HEK293T (cell line): Measurements from ENCODE around the gene TTC7B.

ENCODE experiments used
- CTCF ChIA-PET: fragments of 350-600 bp; formaldehyde crosslinking; extraction: SDS; loops from one replicate; lab custom pipeline; 2021; ENCODE audit warnings: antibody characterized with exemption, inconsistent platforms; lab: Yijun Ruan, JAX
- POLR2A ChIA-PET: fragments of 350-600 bp; formaldehyde crosslinking; extraction: SDS; loops from one replicate; lab custom pipeline; 2020; ENCODE audit warnings: antibody characterized with exemption, inconsistent platforms; lab: Yijun Ruan, JAX
- DNase-seq: peaks from one replicate; pipeline ENCODE4 v3.0.0; 2012; ENCODE audit warnings: mixed read lengths; ENCODE audit errors: extremely low spot score
- ARNT ChIP-seq: fragments of 450-650 bp; IDR thresholded peaks from 2 replicates; pipeline ENCODE4 v1.6.1; 2017; ENCODE audit warnings: mild to moderate bottlenecking
- BHLHE40 ChIP-seq: fragments of 450-650 bp; IDR thresholded peaks from 2 replicates; pipeline ENCODE4 v1.6.1; 2016; ENCODE audit warnings: mild to moderate bottlenecking, moderate library complexity, borderline replicate concordance
- CTBP1 ChIP-seq: fragments of 450-650 bp; IDR thresholded peaks from 2 replicates; pipeline ENCODE4 v1.6.1; 2016; ENCODE audit warnings: borderline replicate concordance
- ELF4 ChIP-seq: fragments of 450-650 bp; IDR thresholded peaks from 2 replicates; pipeline ENCODE4 v1.6.1; 2017; ENCODE audit warnings: antibody characterized with exemption
- FOXA1 ChIP-seq: fragments of 450-650 bp; IDR thresholded peaks from 2 replicates; pipeline ENCODE4 v1.6.1; 2016; ENCODE audit warnings: mild to moderate bottlenecking
- FOXK2 ChIP-seq: fragments of 450-650 bp; IDR thresholded peaks from 2 replicates; pipeline ENCODE4 v1.6.1; 2016; ENCODE audit warnings: mild to moderate bottlenecking
- FOXM1 ChIP-seq: fragments of 450-650 bp; IDR thresholded peaks from 2 replicates; pipeline ENCODE4 v1.6.1; 2017; ENCODE audit warnings: mild to moderate bottlenecking, borderline replicate concordance
- HDGF ChIP-seq: fragments of 450-650 bp; IDR thresholded peaks from 2 replicates; pipeline ENCODE4 v1.6.1; 2017; ENCODE audit warnings: antibody characterized with exemption, borderline replicate concordance
- L3MBTL2 ChIP-seq: fragments of 450-650 bp; conservative IDR thresholded peaks from 2 replicates; pipeline ENCODE4 v1.6.1; 2016; ENCODE audit warnings: mild to moderate bottlenecking
- LEF1 ChIP-seq: fragments of 450-650 bp; IDR thresholded peaks from 2 replicates; pipeline ENCODE4 v1.6.1; 2017; ENCODE audit warnings: mild to moderate bottlenecking, borderline replicate concordance
- NFRKB ChIP-seq: fragments of 450-650 bp; IDR thresholded peaks from 2 replicates; pipeline ENCODE4 v1.6.1; 2016; ENCODE audit warnings: mild to moderate bottlenecking, moderate library complexity
- PKNOX1 ChIP-seq: fragments of 450-650 bp; IDR thresholded peaks from 2 replicates; pipeline ENCODE4 v1.6.1; 2016
- SP1 ChIP-seq: fragments of 450-650 bp; IDR thresholded peaks from 2 replicates; pipeline ENCODE4 v1.6.1; 2017
- SUZ12 ChIP-seq: fragments of 450-650 bp; IDR thresholded peaks from 2 replicates; pipeline ENCODE4 v1.6.1; 2016; ENCODE audit warnings: mild to moderate bottlenecking
- TARDBP ChIP-seq: fragments of 450-650 bp; IDR thresholded peaks from 2 replicates; pipeline ENCODE4 v1.6.1; 2016
- ZNF384 ChIP-seq: fragments of 450-650 bp; IDR thresholded peaks from 2 replicates; pipeline ENCODE4 v1.6.1; 2016

TTC7B gene

DNA sequence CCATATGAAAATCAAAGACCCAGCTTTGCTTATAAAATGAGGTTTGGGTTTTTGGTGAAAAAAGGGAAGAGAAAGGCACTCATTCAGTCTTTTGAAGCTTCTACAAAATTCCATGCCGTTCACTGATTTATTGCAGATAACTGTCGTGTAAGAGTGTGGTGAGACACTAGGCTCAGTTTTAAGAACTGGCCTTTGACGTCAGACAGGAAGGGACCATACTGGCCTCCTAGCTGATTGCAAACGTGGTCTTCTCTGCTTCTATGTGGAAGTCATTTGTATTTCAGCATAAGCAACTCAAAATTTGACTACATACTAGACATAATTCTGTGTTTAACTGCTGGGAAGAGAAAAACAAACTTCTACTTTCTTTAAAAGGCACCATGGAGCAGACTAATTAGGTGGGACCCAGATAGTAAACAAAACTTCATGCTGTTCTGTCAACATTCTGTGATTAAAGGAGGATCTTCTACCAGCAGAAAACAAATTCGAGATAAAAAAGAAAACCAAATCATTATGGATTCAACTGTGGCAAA is 168.7 kb downstream of the TTC7B start:
- no peak for DNase-seq
- TF ChIP-seq BHLHE40 (no peak), TARDBP (no peak), ELF4 (no peak), L3MBTL2 (no peak), ARNT (no peak), NFRKB (no peak), SUZ12 (no peak), FOXA1 (no peak), ZNF384 (no peak), CTBP1 (no peak)
- ChIA-PET CTCF (no interaction called here), POLR2A (no interaction called here)

GRCh38 chr14:90645842-90646443 is 170.3 kb downstream of the TTC7B start:
- ChIA-PET CTCF (no interaction called here), POLR2A (no interaction called here)
- TF ChIP-seq SUZ12 = no peak
- TF ChIP-seq ZNF384 = no peak
- no peak for TF ChIP-seq CTBP1
- no peak for TF ChIP-seq PKNOX1
- no peak for TF ChIP-seq BHLHE40
- TF ChIP-seq LEF1 = no peak
- no peak for TF ChIP-seq ARNT
- TF ChIP-seq SP1 = no peak
- no peak for TF ChIP-seq ELF4
- no peak for TF ChIP-seq FOXM1
- no peak for TF ChIP-seq HDGF
- no peak for DNase-seq

DNA sequence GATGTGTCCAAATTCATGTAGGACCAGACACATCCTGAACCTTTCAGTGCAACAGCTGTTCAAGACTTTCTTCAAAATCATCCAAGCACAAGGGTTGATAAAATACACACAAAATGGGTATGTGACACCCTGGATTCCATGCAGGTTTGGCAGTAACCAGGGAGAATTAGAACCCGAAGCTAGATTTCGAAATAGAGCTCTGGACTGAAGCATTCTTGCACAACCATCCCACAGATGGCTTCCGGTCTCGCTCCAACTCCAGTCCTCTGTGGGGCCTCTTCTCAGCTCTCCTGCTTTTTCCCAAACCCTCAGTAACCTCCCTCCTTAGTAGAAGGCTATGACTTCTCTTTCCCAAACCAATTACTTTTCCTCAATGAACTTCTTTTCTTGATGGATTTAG is 171.3 kb downstream of the TTC7B start:
- DNase-seq = no peak
- TF ChIP-seq ZNF384 = no peak
- TF ChIP-seq L3MBTL2 = no peak
- POLR2A ChIA-PET = no interaction called here
- CTCF ChIA-PET = no interaction called here

DNA sequence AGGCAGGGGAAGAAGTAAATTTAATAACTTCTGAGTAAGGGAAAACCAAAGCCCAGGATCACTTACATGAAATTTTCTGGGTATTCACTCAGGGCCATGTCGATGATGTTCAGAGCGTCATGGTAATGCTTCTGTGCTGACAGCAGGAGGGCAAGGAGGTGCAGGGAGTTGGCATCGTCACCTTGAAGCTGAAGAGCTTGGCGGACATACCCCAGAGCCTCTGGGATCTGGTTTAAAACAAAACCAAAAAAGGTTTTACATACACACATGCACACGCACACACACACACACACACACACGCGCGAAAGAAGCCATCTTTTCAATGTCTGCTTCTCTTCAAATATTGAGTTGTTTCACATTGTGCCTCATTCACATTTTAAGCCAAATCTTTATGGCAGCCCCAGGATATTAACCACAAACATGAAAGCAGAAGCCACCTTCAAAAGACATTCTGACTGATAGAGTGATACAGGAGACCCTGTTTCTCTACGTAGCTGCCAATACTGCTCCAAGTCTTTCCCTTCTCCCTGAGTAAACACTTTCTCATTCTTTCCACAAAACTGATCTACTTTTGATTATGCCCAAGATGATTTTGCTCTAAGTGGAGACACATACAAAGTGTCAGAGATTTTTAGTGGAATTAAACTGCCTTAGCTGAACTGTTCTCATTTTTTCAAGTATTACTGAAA is 172.1 kb downstream of the TTC7B start:
- POLR2A ChIA-PET = no interaction called here
- DNase-seq = no peak
- TF ChIP-seq TARDBP (no peak), FOXA1 (no peak), ZNF384 (no peak), BHLHE40 (no peak), SP1 (no peak), FOXK2 (no peak), PKNOX1 (no peak), ARNT (no peak), NFRKB (no peak), FOXM1 (no peak), SUZ12 (no peak), ELF4 (no peak), LEF1 (no peak), HDGF (no peak), CTBP1 (no peak), L3MBTL2 (no peak)
- CTCF ChIA-PET = no interaction called here

DNA sequence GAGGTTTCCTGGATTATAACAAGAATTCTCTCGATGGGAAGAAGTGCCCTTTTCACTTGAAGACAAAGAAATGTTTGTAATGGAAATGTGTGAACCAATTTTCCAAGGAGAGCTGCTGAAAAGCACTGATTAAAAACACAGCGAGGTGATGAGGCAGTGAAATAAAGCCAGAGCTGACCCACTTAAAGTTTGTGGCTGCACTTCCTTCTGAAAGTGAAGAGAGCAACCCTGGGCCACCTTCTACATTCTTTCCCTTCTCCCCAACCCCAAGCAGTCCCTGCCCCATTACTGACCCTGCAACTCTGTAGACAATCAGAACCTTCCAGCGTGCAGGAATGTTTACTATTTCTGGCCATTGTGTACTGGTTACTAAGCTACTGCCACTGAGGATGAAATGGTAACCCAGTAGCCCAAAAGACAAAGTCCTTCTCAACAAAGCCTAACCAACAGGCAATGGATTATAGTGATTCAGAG is 173.9 kb downstream of the TTC7B start:
- DNase-seq = no peak
- CTCF ChIA-PET = no interaction called here
- POLR2A ChIA-PET = interaction anchor here (1.1 kb wide), 1 partner anchor 117 kb away, joined by 3 read pairs; no protein-coding TSS in a partner anchor
- no peak for TF ChIP-seq FOXM1
- no peak for TF ChIP-seq ZNF384
- no peak for TF ChIP-seq HDGF
- no peak for TF ChIP-seq L3MBTL2
- TF ChIP-seq ARNT = no peak
- TF ChIP-seq SUZ12 = no peak
- no peak for TF ChIP-seq BHLHE40
- TF ChIP-seq ELF4 = no peak
- no peak for TF ChIP-seq SP1
- TF ChIP-seq FOXA1 = no peak
- no peak for TF ChIP-seq LEF1
- TF ChIP-seq CTBP1 = no peak

- no peak for DNase-seq
- no peak for TF ChIP-seq LEF1
- no peak for TF ChIP-seq L3MBTL2
- TF ChIP-seq ZNF384 = no peak
- TF ChIP-seq ELF4 = no peak
- no peak for TF ChIP-seq SP1
- no peak for TF ChIP-seq BHLHE40
- POLR2A ChIA-PET = interaction anchor here (1.1 kb wide), 1 partner anchor 117 kb away, joined by 3 read pairs; no protein-coding TSS in a partner anchor
- CTCF ChIA-PET = no interaction called here
These were observed 174.5 kb downstream of the TTC7B start for GRCh38 chr14:90641615-90642243.
